NCI-H187 treated with DMSO at 0.1 percent for 48 hours (cell line): ENCODE results near the gene PTPRA.
"Not testable (repeated sequence)": the region's sequence is repeated elsewhere in the genome, so short reads cannot be mapped to it uniquely, and the experiment has no call there.

Experiments used
- DNase-seq: peaks from one replicate; lab custom pipeline; 2025; lab: John Stamatoyannopoulos, UW

PTPRA gene

GRCh38 chr20:2998728-2999127 is 125.4 kb downstream of the PTPRA start:
- DNase-seq = no peak

- DNase-seq = peak; percentile 13
Measured at GRCh38 chr20:3000852-3001523, 127.7 kb downstream of the PTPRA start.

- DNase-seq = no peak
Measured at GRCh38 chr20:3003416-3003815, 130.1 kb downstream of the PTPRA start.

GRCh38 chr20:3010985-3011723 is 137.9 kb downstream of the PTPRA start:
- DNase-seq = no peak

GRCh38 chr20:3011752-3012151 is 138.5 kb downstream of the PTPRA start:
- DNase-seq = no peak

- no peak for DNase-seq
Measured at GRCh38 chr20:3013771-3014170, 140.5 kb downstream of the PTPRA start.

GRCh38 chr20:3014179-3014578 is 140.9 kb downstream of the PTPRA start:
- no peak for DNase-seq

- no peak for DNase-seq
Measured at GRCh38 chr20:3014662-3015061, 141.4 kb downstream of the PTPRA start.

GRCh38 chr20:3015302-3015701 is 142.0 kb downstream of the PTPRA start:
- DNase-seq = not testable (repeated sequence)

GRCh38 chr20:3021327-3021726 is 148.0 kb downstream of the PTPRA start:
- DNase-seq = no peak

GRCh38 chr20:3021777-3022176 is 148.5 kb downstream of the PTPRA start:
- no peak for DNase-seq

- DNase-seq = not testable (repeated sequence)
Measured at GRCh38 chr20:3022559-3023490, 149.5 kb downstream of the PTPRA start.

GRCh38 chr20:3027987-3028386 is 154.7 kb downstream of the PTPRA start:
- no peak for DNase-seq

GRCh38 chr20:3031524-3032147 is 158.4 kb downstream of the PTPRA start:
- DNase-seq = no peak

GRCh38 chr20:3032624-3033023 is 159.3 kb downstream of the PTPRA start:
- no peak for DNase-seq

- no peak for DNase-seq
Measured at GRCh38 chr20:3037654-3038053, 164.4 kb downstream of the PTPRA start.

- DNase-seq = no peak
Measured at GRCh38 chr20:3038454-3038853, 165.2 kb downstream of the PTPRA start.

- no peak for DNase-seq
Measured at GRCh38 chr20:3039426-3039825, 166.1 kb downstream of the PTPRA start.

- DNase-seq = no peak
Measured at GRCh38 chr20:3040086-3040485, 166.8 kb downstream of the PTPRA start.

GRCh38 chr20:3041854-3042409 is 168.7 kb downstream of the PTPRA start:
- DNase-seq = no peak

GRCh38 chr20:3042625-3043024 is 169.3 kb downstream of the PTPRA start:
- DNase-seq = no peak

- no peak for DNase-seq
Measured at GRCh38 chr20:3043322-3043721, 170.0 kb downstream of the PTPRA start, which contains the start of gene GNRH2. Gene GNRH2, plus strand, starts transcription at chr20:3043622. Its CDS starts 793 bp downstream, at chr20:3044415.
